Activated naive CD4-positive, alpha-beta T cell treated with anti-CD3 and anti-CD28 coated beads, Interleukin-2, amount 50 U/mL, for 24 hours (primary cell): ENCODE measurements around the gene ADAMTS2.

Source experiments
- H3K27ac Mint-ChIP-seq: one replicate; pipeline ENCODE4 v1.8.0; 2021; ENCODE audit warnings: mild to moderate bottlenecking, mixed read lengths
- H3K27me3 Mint-ChIP-seq: one replicate; pipeline ENCODE4 v1.8.0; 2021; ENCODE audit warnings: mixed read lengths
- H3K36me3 Mint-ChIP-seq: one replicate; pipeline ENCODE4 v1.8.0; 2021; ENCODE audit warnings: mixed read lengths
- H3K4me1 Mint-ChIP-seq: one replicate; pipeline ENCODE4 v1.8.0; 2021; ENCODE audit warnings: mixed read lengths
- H3K4me3 Mint-ChIP-seq: one replicate; pipeline ENCODE4 v1.8.0; 2021; ENCODE audit warnings: mild to moderate bottlenecking, mixed read lengths
- H3K9me3 Mint-ChIP-seq: one replicate; pipeline ENCODE4 v1.8.0; 2021; ENCODE audit warnings: mixed read lengths

ADAMTS2 gene

DNA sequence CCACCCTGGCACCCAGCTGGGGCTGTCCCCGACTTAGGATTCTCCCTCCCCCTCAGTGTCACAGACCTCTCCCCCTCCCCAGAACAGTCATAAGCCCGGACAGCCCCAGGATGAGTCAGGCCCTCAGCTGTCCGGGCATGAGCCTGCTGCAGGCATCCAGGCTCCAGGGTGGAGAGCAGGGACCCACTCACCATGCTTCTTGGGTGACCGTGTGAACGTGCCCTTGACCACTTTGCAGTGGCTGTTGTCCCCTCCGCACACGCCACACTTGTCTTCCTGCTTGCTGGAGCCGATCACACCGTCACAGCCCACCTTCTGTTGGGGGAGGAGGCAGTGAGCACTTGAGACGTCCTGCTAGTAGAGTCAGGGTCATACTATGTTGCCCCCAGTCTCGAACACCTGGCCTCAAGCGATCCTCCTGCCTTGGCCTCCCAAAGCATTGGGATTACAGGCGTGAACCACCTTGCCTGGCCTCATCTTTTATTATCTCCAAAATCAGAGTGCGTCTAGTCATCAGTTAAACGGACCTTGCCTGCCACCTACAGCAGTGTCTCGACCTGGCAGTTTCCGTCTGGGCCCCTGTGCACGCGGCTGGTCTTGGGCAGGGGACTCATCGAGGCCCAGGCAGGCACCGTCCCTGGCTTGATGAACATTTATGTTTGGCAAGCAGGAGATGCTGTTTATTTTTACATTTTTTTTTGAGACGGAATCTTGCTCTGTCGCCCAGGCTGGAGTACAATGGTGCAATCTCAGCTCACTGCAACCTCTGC, 212.5 kb downstream of the ADAMTS2 start:
- H3K27me3 Mint-ChIP-seq: no peaks in the 10 kb centered on the region
- H3K4me3 Mint-ChIP-seq: no peak overlapping the region
- no peaks in the 10 kb centered on the region for H3K36me3 Mint-ChIP-seq
- no peak overlapping the region for H3K27ac Mint-ChIP-seq
- H3K9me3 Mint-ChIP-seq: no peaks in the 10 kb centered on the region
- H3K4me1 Mint-ChIP-seq: no peaks in the 10 kb centered on the region

DNA sequence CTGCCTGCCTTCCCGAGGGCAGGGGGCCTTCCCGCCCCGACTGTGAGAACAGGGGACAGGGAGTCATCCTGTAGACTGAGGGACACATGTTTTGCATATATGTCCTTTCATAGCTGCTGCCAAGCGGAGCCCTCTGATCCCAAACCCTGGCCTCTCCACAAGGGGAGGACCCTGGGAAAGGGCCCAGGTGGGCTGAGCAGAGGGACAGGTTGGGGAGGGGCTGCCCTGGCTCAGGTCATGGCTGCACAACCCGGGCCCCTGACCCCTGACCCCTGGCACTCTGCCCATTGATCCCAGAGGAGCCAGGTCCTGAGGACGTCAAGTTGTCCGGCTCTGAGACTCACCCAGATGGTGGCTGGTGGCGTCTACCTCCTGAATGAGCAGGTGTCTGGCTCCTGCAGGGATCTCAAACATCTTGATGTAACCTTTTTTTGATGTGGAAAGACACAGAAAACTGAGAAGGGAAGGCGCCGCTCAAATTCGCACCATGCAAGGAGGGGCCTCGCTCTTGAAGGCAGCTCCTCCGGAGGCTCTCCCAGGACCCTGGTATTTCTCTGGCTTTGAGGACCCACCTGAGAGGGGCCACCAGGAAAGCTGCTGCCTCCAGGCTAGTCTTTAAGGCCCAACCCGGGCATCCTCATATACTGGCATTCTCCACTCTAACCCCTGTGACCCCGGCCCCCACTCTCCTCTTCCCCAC, 213.2 kb downstream of the ADAMTS2 start:
- H3K36me3 Mint-ChIP-seq: no peaks in the 10 kb centered on the region
- H3K27ac Mint-ChIP-seq: no peak overlapping the region
- H3K4me3 Mint-ChIP-seq: no peak overlapping the region
- H3K9me3 Mint-ChIP-seq: no peaks in the 10 kb centered on the region
- no peaks in the 10 kb centered on the region for H3K4me1 Mint-ChIP-seq
- no peaks in the 10 kb centered on the region for H3K27me3 Mint-ChIP-seq

DNA sequence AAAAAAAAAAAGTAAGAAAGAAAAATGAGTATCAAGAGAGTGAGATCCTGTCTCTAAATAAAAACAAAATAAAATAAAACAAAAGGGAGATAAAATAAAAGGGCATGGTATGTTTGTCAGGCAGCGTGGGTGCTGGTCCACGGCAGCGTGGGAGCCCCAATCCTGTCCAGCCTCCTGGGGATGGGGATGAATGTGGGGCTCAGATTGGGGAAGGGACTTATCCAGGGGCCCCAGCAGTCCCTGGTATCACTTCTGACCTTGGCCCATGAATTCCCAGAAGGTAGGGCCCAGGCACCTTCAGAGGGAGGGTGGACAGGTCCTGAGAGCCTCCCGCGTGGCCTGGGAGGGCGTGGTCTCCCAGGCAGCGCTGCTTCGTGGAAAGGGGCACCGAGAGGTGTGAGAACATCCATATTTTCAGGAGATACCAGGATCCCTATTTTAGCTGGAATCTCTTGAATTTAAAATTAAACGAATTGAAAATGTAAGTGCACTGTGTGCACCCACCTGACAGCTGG, 213.9 kb downstream of the ADAMTS2 start:
- Mint-ChIP-seq H3K9me3 (no peaks in the 10 kb centered on the region), H3K4me3 (no peak overlapping the region), H3K36me3 (no peaks in the 10 kb centered on the region), H3K27me3 (no peaks in the 10 kb centered on the region), H3K27ac (no peak overlapping the region), H3K4me1 (no peaks in the 10 kb centered on the region)

DNA sequence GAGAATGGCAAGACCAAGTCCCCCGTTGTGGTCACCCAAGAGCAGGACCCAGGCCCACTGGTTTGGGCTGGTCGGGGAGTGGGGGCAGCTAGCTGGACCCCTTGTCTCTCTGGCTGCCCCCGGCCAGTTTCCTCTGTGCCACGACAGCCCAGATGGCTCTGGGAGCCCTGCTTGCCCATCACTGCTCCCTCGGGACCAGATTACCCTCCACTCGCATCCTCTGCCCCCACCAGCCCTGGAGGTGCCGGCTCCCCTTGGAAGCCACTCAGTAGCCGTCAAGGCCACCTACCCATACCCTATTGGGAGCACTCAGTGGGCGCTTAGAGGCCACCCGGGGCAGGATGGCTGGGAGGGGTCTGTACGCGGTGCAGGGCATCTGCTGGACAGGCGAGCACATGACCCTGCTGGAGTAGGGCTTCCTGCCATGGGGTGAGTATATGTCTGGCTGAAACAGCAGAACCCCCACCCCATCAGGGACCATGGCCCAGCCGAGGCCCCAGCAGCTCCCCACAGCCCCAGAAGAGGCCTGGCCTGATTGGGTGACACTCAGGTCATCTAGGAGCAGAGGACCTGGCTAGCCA, 215.1 kb downstream of the ADAMTS2 start:
- no peaks in the 10 kb centered on the region for H3K27me3 Mint-ChIP-seq
- no peak overlapping the region for H3K4me3 Mint-ChIP-seq
- no peak overlapping the region for H3K27ac Mint-ChIP-seq
- no peaks in the 10 kb centered on the region for H3K9me3 Mint-ChIP-seq
- no peaks in the 10 kb centered on the region for H3K36me3 Mint-ChIP-seq
- no peaks in the 10 kb centered on the region for H3K4me1 Mint-ChIP-seq

DNA sequence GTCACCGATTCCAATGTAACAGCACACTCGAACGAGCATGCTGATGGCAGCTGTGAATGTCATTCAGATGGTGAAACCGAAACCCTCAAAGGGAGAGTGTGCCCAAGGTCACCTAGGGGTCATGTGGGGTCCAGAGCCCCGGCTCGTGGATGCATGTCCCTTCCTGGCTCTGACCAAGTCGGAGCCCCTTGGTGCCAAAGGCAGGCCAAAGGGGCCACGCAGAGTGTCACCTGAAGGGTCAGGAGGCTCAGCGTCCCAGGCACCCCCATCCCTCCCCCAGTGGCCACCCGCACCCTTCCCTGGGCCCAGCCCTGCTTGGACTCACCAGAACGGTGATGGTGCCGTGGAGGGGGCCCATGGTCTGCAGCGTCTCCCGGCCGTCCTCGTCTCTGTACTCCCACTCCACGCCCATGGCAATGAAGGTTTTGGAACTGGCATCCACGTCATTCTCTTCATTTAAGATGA, 215.6 kb downstream of the ADAMTS2 start:
- no peaks in the 10 kb centered on the region for H3K27me3 Mint-ChIP-seq
- no peaks in the 10 kb centered on the region for H3K36me3 Mint-ChIP-seq

DNA sequence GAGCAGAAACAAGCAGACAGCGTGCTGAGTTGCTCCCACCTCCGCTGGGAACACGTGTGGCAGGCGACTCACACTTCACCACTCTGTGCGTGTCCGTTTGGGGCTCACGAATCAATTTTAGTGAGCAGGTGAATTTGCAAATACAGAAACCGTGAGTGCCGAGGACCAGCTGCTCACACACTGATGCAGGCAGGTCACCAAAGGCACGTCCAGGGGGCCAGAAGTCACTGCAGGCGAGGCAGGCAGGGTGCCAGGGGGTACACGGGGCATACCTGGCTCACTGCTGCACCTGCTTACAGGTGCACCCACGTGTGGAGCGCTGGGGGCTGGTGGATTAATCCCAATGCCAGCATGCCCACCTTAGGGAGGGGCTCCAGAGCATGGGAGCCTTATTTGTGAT, 216.3 kb downstream of the ADAMTS2 start:
- Mint-ChIP-seq H3K27me3 (no peaks in the 10 kb centered on the region), H3K4me1 (no peaks in the 10 kb centered on the region), H3K27ac (no peak overlapping the region), H3K4me3 (no peak overlapping the region), H3K9me3 (no peaks in the 10 kb centered on the region), H3K36me3 (no peaks in the 10 kb centered on the region)

More for the DNA sequence above, 215.6 kb downstream of the ADAMTS2 start:
- Mint-ChIP-seq H3K4me3 (no peak overlapping the region), H3K9me3 (no peaks in the 10 kb centered on the region), H3K27ac (no peak overlapping the region), H3K4me1 (no peaks in the 10 kb centered on the region)

DNA sequence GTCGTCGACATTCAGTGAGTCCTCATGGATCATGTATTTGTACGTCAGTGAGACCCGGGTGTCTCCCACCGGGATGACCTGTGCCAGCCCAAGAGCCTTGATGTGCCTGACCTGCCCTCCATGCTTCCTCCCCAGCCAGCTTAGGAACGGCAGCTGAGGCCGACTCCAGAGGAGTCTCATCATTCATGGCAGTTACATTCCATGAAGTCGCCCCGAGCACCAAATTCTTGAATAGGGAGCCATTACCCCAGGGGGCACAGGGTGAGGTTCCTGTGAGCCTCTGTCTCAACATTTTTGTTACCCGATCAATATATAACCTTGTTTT, 217.3 kb downstream of the ADAMTS2 start:
- H3K4me1 Mint-ChIP-seq: no peaks in the 10 kb centered on the region
- no peaks in the 10 kb centered on the region for H3K9me3 Mint-ChIP-seq
- H3K27me3 Mint-ChIP-seq: no peaks in the 10 kb centered on the region
- H3K27ac Mint-ChIP-seq: no peak overlapping the region
- H3K36me3 Mint-ChIP-seq: no peaks in the 10 kb centered on the region
- H3K4me3 Mint-ChIP-seq: no peak overlapping the region

DNA sequence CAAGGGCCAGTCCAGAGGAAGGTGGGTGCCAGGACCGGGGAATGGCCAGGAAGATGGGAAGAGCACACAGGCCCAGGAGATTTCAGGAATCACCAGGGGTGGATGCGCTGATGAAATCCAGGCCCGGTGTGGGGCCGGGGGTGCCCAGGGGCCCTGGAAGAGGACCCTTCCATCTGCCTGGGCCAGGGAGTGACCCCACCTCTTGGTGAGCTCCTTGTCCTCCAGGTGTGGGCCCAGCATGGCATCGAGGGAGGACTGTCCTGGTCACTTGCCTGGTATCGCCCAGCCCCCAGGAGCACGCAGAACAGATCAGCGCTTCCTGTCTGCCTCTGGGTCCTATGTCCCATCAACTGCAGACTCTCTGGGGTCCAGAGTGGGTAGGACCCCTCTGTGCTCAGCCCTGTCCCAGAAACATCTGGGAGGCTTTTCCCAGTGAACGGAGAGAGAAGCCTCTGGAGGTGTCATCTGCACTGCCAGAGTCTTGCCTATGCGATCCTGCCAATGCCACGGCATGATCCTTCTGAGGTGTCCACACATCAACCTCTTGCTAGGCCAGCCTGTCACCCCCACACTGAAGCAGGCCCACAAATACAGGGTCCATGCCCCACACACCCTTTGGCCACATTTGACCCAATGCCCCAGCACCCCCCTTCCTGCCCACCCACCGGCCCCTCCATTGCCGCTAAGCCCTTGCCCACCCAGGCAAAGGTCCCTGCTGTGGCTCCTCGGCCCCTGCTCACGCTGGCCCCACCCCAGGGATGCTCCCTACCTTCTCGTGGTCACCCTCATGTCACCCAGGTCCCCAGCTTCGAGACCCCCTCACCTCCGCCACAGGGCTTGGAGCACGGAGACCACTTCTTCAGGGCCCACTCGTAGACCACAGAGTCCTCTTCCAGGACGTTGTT, 217.9 kb downstream of the ADAMTS2 start:
- Mint-ChIP-seq H3K4me3 (no peak overlapping the region), H3K9me3 (no peaks in the 10 kb centered on the region), H3K4me1 (no peaks in the 10 kb centered on the region), H3K27me3 (no peaks in the 10 kb centered on the region), H3K36me3 (no peaks in the 10 kb centered on the region), H3K27ac (no peak overlapping the region)

DNA sequence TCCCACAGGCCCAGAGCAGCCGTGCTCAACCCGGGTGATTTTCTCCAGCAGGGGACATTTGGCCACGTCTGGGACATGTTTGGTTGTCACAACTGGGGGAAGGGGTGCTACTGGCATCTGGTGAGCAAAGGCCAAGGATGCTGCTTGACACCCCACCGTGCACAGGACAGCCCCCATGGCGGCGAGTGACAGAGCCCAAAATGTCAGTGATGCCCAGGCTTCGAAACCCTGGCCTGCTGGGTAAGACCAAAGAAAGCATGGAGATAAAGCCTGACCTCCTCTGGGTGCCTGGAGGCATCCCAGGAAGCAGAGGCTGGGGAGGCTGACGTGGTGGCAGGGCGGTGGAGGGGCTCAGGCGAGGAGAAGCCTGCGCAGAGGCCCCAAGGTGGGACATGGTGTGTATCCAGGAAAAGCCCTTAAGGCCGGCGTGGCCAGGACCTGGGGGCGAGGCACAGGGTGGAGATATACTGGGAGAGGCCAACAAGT, 218.7 kb downstream of the ADAMTS2 start:
- H3K36me3 Mint-ChIP-seq: no peaks in the 10 kb centered on the region
- H3K4me3 Mint-ChIP-seq: no peak overlapping the region
- H3K9me3 Mint-ChIP-seq: no peaks in the 10 kb centered on the region
- H3K4me1 Mint-ChIP-seq: no peaks in the 10 kb centered on the region
- no peak overlapping the region for H3K27ac Mint-ChIP-seq
- H3K27me3 Mint-ChIP-seq: no peaks in the 10 kb centered on the region

DNA sequence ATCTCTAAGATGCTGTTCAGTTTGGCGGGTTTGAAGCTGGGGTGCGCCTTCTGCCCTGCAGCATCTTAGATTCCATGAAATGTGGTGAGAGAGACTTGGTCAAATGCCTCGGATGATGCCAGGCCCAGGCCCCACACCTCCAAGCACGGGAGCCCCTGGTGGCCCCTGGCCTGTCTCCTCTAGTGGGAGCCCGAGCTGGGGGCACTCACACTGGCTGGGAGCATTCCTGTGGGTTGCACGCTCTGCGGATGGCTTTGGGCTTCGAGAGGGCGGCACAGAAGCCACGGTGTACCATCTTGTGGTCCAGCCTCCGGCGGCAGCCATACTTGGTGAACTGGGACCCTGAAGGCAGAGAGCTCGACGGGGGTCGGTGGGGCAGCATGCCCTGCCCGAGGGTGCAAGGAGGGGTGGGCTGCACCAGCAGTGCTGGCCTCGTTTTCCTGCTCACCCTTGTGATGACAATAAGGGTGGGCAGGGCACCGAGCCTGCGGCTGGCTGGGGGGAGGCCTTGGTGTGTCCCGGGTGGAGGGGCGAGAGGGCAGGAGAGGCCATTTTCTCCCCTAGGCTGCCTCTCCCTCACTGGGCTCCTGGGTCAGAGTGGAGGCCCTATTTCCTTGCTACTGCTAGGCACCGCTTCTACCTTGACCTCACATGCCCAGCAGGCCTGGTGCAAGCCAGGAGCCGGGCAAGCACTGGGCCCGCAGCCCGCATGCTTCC, 219.3 kb downstream of the ADAMTS2 start:
- no peak overlapping the region for H3K4me3 Mint-ChIP-seq
- no peaks in the 10 kb centered on the region for H3K36me3 Mint-ChIP-seq
- no peak overlapping the region for H3K27ac Mint-ChIP-seq
- H3K9me3 Mint-ChIP-seq: no peaks in the 10 kb centered on the region
- no peaks in the 10 kb centered on the region for H3K27me3 Mint-ChIP-seq
- H3K4me1 Mint-ChIP-seq: no peaks in the 10 kb centered on the region

DNA sequence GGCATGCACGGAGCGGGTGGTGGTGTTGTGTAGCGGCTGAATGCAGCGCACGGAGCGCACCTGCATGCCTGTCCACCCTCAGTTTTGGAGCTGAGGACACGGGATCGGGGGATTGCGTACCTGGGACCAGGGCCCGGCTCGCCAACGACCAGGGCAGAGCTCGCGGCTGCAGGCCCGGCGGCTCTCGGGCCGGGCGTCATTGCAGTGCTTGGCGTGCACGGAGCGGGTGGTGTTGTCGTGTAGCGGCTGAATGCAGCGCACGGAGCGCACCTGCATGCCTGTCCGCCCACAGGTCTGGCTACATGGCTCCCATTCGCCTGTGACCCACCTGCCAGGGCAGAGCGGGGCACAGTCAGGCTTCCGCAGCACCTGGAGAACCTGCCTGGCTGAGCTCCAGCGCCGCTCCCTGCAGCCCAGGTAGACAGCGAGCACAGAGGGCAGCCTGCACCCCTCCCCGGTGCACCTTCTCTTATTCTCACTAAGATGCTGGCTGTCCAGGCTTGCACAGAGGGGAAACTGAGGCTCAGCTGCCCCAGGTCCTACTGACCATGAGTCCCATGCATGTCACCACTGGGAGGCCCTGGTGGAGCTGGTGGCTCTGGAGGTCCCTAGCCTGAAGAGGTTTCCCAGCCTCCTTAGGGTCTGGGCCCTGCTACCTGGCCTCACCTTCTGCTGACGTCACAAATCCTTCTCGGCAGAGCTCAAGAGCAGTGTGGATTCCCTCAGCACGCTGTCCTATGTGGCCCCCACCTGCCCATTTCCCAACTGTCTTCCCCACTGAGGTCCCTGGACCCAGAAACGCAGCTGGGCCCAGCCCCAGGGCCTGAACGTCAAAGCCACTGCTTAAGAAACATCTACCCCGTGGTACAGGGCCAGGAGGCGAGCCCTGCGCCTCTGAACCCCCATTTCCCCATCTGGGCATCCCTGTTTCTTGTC, 220.1 kb downstream of the ADAMTS2 start:
- Mint-ChIP-seq H3K9me3 (no peaks in the 10 kb centered on the region), H3K4me3 (no peak overlapping the region), H3K36me3 (no peaks in the 10 kb centered on the region), H3K27ac (no peak overlapping the region), H3K4me1 (no peaks in the 10 kb centered on the region), H3K27me3 (no peaks in the 10 kb centered on the region)

DNA sequence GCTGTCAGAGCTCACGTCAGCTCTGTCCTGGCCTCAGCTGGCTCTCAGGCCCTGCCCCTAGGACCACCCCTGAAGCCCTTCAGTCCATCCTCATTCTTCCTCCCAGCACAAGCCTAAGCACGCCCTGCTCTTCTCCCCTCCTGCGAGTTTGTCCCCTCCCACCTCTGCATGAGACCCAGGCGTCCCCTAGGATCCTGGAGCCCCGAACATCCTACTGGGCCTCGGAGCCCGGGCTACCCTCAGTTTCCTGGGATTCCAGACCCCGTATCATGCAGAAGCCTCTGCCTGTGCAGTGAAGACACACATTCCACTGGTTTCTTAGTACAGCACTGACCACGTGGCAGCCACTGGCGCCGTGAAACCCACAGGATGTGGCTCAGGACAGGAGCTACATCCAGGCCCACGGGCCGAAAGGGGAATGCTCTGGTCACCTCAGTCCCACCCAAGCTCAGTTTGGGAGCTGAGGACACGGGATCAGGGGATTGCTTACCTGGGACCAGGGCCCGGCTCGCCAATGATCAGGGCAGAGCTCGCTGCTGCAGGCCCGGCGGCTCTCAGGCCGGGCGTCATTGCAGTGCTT, 220.9 kb downstream of the ADAMTS2 start:
- Mint-ChIP-seq H3K4me1 (no peaks in the 10 kb centered on the region), H3K27ac (no peak overlapping the region), H3K4me3 (no peak overlapping the region), H3K27me3 (no peaks in the 10 kb centered on the region), H3K36me3 (no peaks in the 10 kb centered on the region), H3K9me3 (no peaks in the 10 kb centered on the region)

DNA sequence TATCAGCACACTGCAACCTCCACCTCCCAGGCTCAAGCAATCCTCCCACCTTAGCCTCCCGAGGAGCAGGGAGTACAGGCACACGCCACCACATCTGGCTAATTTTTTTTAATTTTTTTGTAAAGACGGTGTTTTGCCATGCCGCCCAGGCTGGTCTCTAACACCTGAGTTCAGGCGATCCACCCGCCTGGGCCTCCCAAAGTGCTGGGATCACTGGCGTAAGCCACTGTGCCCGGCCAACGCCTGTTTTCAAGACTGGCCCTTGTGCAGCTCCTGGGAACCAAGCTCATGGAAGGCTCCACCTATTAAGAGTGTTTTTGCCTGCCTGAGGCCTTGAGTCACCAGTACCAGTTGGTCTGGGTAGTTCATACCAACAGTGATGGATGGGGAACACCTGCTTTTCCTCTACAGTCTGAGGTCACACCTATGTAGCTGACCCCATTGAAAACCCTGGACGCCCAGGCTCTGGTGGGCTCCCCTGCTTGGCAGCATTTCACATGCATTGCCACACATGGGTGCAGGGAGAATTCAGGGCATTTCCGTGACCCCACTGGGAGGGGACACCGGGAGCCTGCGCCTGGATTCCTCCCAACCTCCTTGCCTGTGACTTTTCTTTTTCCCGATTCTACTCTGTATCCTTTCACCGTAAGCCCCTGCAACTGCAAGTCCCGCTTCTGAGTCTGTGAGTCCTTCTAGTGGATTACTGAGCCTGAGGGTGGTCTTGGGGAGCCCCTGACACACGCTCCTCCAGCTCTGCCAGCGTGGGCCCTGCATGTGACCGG, 221.6 kb downstream of the ADAMTS2 start:
- H3K4me1 Mint-ChIP-seq: no peaks in the 10 kb centered on the region
- no peaks in the 10 kb centered on the region for H3K27me3 Mint-ChIP-seq
- no peak overlapping the region for H3K4me3 Mint-ChIP-seq
- no peaks in the 10 kb centered on the region for H3K9me3 Mint-ChIP-seq
- H3K27ac Mint-ChIP-seq: no peak overlapping the region
- H3K36me3 Mint-ChIP-seq: no peaks in the 10 kb centered on the region
